Vagina (tissue), 2 donors: ENCODE data around the gene ZCCHC12.

Source experiments
- POLR2A ChIP-seq, 2 donors: fragments of 450-650 bp; IDR thresholded peaks; one replicate each; pipeline ENCODE4 v1.6.1; 2017; ENCODE audit warnings: antibody characterized with exemption in 2 of 2, mild to moderate bottlenecking in 2 of 2, moderate library complexity in 2 of 2
- TF ChIP-seq, protein P1 (sequence below), 3 experiments: fragments of 450-650 bp in 2 of 3; fragments of 200-600 bp in 1 of 3; sonication (generic) in 1 of 3; IDR thresholded peaks; one replicate each; pipeline ENCODE4 v1.5.1; 2017 to 2019; ENCODE audit warnings: antibody characterized with exemption in 3 of 3, mild to moderate bottlenecking in 2 of 3, moderate library complexity in 2 of 3

DNA sequence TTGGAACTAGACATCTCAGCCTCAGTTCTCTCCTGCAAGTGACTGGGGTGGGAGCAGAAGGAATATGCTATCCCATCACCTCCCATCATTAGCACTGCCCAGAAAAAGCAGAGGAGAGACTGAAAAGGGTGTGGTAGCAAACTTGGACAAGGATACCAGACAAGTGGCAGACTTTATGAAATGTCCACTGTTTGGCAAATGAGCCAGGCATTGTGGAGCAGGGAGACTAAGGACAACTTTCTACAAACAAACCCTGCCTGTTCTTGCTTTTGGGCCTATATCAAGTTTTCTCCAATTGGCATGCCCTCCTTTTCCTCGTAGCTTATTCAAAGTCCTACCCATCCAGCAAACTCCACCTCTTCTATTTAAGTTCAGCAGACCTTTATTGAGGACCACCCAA is 41.6 kb downstream of the ZCCHC12 start:
- TF ChIP-seq, protein P1, sequence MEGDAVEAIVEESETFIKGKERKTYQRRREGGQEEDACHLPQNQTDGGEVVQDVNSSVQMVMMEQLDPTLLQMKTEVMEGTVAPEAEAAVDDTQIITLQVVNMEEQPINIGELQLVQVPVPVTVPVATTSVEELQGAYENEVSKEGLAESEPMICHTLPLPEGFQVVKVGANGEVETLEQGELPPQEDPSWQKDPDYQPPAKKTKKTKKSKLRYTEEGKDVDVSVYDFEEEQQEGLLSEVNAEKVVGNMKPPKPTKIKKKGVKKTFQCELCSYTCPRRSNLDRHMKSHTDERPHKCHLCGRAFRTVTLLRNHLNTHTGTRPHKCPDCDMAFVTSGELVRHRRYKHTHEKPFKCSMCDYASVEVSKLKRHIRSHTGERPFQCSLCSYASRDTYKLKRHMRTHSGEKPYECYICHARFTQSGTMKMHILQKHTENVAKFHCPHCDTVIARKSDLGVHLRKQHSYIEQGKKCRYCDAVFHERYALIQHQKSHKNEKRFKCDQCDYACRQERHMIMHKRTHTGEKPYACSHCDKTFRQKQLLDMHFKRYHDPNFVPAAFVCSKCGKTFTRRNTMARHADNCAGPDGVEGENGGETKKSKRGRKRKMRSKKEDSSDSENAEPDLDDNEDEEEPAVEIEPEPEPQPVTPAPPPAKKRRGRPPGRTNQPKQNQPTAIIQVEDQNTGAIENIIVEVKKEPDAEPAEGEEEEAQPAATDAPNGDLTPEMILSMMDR (IDR thresholded peaks at IDR 0.05): no peak
- no peak for TF ChIP-seq POLR2A (IDR thresholded peaks at IDR 0.05)
